Colon (tissue), 2 donors: ENCODE measurements around the gene ZNF200.
"Not testable (repeated sequence)": the region's sequence is repeated elsewhere in the genome, so short reads cannot be mapped to it uniquely, and the experiment has no call there.

Experiments used
- FAIRE-seq: peaks from 2 replicates; lab custom pipeline; 2012; peaks lifted over from hg19 to GRCh38; lab: Jason Lieb, UNC
- donor health status: control.
- donor health status: control.

The ZNF200 gene

DNA sequence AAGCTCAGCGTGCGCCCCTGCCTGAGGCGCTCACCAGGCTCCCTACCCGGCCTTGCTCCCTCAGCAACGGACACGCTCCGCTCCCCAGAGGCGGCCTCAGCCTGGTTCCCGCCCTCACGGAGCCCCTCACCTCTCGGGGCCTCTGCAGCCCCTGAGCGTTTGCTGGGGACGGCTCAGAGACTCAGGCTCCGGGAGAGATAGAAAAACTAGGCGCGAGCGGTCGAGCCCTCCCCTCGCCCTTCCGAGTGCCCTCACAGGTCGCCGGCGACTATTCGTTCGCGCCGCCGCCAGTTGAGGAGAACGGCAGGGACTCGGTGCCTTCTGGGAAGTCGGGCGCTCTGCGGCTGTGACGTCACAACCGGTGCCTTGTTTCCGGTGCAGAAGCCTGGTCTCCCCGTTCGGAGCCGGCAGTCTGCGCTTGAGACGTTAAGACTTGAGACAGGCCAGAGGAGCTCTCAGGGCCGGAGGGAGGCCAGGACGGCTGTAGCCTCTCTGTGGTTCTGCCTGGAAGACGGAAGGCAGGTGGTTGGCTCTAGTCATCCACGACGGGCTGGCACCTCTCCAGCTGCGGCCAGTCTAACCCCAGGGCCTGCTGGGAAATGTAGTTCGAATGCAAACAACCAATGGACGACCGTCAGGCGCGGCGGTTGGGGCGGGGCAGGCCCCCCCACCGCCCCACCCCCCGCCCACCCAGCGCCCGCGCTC lies at the start of gene ZNF200:
Gene ZNF200 (minus strand): TSS at position 302 of the 705 bp plus-strand sequence. CDS start 1,403 bp downstream, outside the sequence.
- FAIRE-seq = no peak

DNA sequence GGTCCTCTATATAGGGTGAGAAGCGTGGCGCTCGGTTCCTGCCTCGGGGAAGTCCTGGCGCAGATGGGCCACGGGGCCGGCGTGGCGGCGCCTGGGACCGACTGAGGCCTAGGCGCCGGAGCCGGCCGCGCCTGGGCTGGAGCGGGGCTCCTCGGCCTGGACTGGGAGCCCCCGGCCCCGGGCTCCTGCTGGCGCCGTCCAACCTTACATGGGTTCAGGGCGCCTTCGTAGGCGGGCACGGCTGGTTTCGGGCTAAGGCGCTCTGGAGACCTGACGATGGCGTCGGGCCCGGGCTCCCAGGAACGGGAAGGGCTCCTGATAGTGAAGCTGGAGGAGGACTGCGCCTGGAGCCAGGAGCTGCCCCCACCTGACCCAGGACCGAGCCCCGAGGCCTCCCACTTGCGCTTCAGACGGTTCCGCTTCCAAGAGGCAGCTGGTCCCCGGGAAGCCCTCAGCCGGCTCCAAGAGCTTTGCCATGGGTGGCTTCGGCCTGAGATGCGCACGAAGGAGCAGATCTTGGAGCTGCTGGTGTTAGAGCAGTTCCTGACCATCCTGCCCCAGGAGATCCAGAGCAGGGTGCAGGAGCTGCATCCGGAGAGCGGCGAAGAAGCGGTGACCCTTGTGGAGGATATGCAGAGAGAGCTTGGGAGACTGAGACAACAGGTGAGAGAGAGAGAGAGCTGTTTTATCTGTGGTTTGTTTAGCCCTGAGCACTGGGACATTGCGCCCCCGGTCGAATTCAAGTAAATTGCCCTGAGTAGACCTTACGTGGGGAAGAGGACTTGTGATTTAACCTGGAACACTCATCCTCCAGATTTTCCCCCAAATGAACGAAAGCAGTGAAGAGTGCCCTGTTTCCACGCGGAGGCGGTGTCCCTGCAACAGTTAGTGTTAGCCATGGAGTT lies 48.8 kb upstream of the ZNF200 start:
- no peak for FAIRE-seq

GRCh38 chr16:3282730-3283542 lies 48.0 kb upstream of the ZNF200 start, which contains the start of gene ZNF263:
ZNF263 (plus strand) TSS chr16:3283491; CDS start chr16:3283819, 328 bp downstream.
- no peak for FAIRE-seq

- FAIRE-seq = no peak
Observed at GRCh38 chr16:3282103-3282729, 47.3 kb upstream of the ZNF200 start.

DNA sequence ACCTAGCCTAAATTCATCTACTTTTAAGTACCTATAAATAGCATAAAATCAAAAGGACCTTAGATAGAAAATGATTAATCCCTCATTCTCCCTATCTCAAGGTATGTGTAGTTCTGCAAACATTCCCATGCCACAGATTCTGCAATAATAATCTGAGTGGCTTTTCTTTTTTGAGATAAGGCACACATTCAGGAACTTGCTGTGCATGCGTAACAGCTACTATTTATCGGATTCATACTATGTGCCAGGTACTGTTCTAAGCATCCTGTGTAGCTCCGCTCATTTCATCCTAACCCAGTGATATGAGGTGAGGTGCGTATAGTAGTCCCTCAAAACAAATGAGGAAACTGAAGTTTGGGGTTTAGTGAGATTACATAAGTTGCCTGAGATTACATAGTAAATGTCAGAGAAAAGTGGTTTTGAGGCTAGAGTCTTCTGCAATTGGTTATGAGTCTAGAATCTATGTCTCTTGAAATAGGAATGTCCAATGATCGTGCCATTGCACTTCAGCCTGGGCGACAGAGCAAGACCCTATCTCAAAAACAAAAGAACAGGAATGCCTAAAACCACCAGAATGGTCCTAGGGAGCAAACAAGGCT lies 46.4 kb upstream of the ZNF200 start:
- FAIRE-seq = no peak

GRCh38 chr16:3276679-3277078 lies 41.7 kb upstream of the ZNF200 start:
- FAIRE-seq = no peak

GRCh38 chr16:3274947-3275346 lies 40.0 kb upstream of the ZNF200 start:
- no peak for FAIRE-seq

- FAIRE-seq = no peak
Observed at GRCh38 chr16:3274490-3274889, 39.5 kb upstream of the ZNF200 start.

DNA sequence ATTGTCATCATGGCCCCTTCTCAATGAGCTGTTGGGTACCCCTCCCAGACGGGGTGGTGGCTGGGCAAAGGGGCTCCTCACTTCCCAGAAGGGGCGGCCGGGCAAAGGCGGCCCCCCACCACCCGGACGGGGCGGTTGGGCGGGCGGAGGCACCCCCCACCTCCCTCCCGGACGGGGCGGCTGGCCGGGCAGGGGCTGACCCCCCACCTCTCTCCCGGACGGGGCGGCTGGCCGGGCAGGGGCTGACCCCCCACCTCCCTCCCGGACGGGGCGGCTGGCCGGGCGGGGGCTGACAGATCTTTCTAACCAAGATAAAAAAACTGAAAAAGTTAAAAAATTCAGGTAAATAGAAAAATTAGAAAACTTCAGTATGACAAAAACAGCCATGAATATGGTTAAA lies 36.3 kb upstream of the ZNF200 start:
- FAIRE-seq = not testable (repeated sequence)

- not testable (repeated sequence) for FAIRE-seq
Observed at GRCh38 chr16:3270718-3271117, 35.8 kb upstream of the ZNF200 start.

DNA sequence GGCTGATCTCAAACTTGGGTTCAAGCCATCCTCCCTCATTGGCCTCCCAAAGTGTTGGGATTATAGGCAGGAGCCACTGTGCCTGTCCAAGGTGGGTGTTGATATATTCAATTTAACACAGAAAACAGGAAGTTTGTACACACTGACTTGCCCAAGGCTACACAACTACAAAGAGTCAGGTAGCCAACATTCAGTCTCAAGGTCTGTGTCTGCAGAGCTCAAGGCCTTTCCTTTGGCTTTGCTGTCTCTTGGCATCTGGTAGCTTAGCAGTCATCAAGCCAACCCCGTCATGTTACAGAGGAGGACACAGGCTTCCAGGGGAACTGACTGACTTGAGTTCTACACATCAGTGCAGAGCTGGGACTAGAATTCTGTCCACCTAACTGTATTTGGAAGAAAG lies 33.3 kb upstream of the ZNF200 start:
- no peak for FAIRE-seq

GRCh38 chr16:3266873-3267537 lies 32.0 kb upstream of the ZNF200 start:
- FAIRE-seq = no peak

GRCh38 chr16:3264137-3265036 lies 29.4 kb upstream of the ZNF200 start:
- no peak for FAIRE-seq

- FAIRE-seq = no peak
Observed at GRCh38 chr16:3262517-3262916, 27.6 kb upstream of the ZNF200 start.

- FAIRE-seq = no peak
Observed at GRCh38 chr16:3259836-3260235, 24.9 kb upstream of the ZNF200 start.

DNA sequence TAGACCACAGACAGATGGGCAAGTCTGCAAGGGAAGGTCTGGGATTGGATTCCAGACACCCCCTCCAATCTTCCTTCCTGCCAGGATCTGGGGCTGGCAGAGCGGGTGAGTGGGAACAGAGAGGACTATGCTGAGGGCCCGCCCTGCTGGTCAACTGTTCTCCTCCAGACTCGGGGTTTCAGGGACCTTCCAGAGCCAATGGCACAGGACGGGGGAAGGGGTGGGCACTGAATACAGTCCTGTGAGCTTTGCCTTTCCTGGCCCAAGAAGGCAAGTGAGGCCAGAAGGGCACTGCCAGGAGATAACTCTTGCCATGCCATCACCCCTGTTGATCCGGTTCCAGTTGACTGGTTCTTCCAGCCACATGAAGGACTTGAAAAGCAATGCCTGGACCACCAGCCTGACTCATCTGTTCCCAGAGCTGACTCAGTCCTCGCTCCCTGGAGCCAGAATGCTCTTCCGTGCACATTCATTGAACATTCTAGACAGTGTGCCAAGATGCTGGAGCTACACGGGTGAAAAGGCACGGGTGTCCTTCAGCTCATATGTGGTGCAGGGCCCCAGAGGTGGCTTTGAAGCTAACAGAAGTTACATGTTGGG lies 22.0 kb upstream of the ZNF200 start:
- no peak for FAIRE-seq

DNA sequence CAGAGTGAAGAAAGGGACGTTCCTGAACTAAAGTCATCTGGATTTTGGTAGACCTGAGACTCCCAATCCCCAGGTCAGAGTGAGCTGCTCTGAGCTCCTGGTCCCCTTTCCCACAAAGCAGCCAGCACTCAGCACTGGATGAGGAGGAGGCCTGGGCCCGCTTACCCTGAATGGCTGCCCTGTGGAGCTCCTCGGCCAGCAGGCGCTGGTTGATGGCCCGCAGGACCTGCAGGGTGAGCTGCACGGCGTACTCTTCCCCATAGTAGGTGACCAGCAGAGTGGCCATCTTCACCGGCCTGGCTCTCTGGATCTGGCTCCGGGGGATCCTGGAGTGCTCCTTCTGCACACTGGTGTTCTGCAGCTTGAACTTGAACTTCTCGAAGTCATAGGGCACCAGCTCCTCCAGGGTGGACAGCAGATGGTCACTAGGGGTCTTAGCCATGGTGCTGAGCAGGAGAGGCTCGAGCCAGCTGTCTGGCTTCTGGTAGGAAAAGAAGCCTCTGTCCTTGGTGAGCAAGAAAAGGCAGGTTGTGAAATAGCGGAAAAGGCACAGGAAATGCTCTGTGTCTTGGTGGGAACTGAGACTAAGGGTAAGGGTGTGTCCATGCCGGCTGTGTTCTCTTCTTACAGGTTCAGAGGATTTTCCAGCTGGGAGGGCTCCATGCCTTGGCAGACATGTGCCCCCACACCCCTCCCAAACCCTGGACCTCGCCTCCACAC lies 21.3 kb upstream of the ZNF200 start, which contains the start of gene MEFV:
Gene MEFV (minus strand): TSS at position 488 of the 720 bp plus-strand sequence. CDS start 46 bp downstream, at position 442.
- FAIRE-seq = no peak

DNA sequence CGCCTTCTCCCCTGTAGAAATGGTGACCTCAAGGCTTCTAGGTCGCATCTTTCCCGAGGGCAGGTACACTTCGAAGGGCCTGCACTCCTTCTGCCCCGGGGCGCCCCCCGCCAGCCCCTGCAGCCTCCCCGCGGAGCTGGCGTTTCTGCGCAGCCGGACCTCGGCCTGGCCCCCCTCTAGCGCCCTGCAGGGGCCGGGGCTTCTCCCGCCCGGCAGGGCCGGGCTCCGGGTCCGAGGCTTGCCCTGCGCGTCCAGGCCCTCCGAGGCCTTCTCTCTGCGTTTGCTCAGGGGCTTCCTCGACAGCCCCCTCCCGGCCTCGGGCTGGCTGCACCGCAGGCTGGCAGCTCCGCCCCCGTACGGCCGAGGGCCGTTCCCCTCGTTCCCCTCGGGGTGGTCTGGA lies 19.4 kb upstream of the ZNF200 start:
- FAIRE-seq = no peak

- no peak for FAIRE-seq
Observed at GRCh38 chr16:3252967-3253366, 18.0 kb upstream of the ZNF200 start.
